RPMI7951 (cell line): Measurements from ENCODE around the gene JKAMP. TPM values are rescaled to one million over a fixed set of nuclear protein-coding genes. Genes with fewer than 3 reads are reported as not detected.
A peak's percentile ranks its signal among the peaks of the same experiment; 100 is the strongest.

Experiments used
- DNase-seq: peaks from one replicate; pipeline ENCODE4 v3.0.0-alpha.2; 2012; ENCODE audit warnings: low read depth
- total RNA-seq: library from RNA; depleted of rRNA; stranded (reverse); fragments of >200 nt; shearing (Covaris generic); gene quantifications from 2 replicates; pipeline ENCODE4 v1.2.3, GENCODE V29; 2014

JKAMP gene
- total RNA-seq, 1 experiment from 2014 or later, result 88.6 TPM

DNA sequence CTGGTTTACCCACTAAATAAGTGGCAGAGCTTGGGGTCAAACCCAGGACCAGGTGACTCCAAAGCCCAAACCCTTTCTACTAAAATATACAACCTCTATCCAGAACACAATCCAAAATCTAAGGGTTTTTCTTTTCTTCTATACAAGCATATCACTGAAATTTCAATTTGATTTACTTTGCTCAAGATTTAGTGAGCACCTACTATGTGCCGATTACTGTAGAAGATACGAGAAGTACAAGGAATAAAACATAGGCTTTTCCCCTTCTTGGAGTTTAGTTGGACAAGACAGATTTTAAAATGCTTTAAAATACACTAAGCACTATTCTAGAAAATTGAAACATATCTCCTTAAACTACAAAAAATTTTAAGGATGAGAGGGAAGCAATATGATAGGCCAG lies 2.9 kb upstream of the JKAMP start:
- no peak for DNase-seq

DNA sequence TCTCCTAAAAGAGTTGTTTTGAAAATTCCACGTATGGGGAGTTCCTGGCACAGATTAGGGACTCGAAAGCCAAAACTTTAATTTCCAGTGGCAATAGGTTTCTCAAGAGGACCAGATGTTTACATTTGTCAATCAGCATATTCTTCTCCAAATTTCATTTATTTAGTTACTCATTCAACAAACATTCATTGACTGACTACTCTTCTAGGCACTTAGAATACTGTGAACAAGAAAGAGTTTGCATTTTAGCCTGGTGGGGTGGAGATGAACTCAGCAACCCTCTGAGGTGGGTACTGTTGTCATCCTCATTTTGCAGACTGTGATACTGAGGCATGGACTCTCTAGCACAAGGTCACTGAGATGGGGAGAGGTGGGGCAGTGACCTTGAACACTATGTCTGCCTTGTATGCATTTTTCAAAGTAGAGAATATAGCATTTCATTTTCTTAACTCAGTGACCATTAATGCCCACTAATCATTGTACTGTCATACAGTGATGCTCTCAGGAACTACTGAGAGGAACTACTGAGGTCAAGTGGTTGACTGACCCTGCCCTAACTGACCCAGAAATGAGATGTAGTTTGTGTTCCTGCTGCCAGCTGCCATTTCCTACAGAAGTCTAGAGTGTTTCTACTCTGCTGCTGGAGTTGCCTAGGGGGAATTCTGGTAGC lies 2.3 kb upstream of the JKAMP start:
- DNase-seq, result peak; percentile 30

DNA sequence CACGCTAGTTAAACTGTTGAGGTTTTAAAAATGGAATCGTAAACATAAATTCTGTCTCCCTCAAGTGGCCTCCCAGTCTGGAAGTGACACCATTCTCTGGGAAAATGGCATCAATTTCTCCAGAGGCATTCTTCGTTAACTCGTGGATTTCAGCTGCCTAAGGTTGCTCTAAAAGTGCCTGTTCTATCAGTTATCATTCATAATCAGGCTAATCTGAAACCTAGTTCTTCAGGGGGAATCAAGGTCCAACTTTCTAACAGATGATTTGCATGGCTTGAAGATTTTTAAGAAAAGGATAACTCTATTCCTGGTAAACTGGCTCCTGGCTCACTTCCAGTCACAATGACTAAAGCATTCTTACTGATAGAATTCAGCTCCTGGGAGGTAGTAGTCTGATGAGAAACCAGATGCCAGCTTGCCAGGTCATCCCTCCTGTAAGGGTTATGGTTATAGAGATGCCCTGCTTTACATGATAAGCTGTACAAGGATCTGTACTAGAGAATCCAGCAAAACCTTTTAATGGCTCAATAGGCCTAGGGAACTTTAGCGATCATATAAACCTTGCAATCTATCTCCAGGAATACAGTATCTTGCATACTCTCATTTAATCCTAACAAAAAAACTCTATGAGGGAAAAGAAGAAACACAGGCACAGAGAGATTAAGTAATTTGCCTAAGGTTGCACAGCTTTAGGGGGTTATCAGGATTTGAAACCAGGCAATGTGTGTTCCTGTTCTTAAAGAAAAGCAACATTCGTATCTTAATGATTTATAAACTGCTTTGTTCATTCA lies 1.6 kb upstream of the JKAMP start:
- DNase-seq, result peak; percentile 90

DNA sequence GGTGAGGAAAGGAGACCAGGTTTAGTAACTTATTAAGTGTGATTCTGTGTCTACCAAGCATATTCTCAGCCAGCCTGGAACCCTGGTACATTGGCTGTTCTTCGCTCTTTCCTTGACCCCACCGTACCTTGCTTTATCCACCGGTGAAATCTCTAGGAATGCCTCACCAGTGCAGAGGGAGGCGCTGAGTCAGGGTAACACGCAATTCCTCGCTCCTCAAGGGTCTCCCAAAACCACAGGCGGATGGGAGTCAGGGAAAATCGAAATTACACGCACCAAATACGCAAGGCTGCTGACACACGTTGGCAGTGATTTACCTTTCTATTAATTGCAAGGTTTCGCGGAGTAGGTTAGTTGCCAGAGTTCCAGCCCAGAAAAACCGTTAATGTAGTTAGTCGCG lies 954 bp upstream of the JKAMP start:
- peak; percentile 63 for DNase-seq

DNA sequence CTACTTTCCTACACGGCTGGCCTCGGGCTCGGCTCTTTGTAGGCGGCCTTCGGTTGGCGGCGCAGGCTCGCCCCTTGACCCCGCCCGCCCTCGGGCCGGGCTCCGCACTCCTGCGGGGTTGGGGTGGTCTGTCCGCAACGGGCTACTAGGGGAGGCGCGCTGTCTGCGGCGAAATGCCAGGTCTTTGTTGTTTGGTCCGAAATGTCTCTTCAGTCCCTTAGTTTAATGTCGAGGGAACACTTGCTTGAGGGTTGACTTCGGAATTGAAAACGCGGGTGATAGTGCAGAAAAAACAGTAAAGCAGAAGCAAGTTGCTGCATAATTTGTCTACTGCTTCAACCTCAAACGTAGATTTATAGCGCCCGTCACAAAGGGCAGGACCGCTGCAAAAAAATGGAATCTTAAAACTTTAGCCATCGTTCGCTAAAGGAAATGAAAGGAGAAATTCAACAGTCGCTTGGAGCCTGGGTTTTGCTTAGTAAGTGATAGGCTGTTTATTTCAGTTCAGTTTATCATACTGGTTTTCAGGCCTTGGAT lies 390 bp downstream of the JKAMP start:
- no peak for DNase-seq

DNA sequence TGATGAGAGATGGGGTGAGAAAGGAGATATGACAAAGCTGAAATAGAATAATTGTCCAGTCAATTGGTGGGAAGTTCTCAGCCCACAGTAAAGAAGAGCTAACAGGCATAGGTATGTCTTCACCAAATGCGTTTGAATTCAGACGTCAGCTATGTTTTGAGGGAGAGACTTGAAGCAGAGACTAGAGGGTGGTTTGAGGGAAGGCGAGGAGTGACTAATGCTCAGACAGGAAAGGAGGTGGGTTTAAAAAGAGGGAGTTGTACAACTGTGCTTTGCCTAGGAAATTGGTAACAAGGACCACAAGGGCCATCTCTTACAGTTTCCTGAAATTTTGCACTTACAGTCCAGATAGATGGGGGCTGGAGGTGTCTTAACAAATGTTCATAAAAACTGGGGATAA lies 6.4 kb downstream of the JKAMP start:
- DNase-seq, result no peak

DNA sequence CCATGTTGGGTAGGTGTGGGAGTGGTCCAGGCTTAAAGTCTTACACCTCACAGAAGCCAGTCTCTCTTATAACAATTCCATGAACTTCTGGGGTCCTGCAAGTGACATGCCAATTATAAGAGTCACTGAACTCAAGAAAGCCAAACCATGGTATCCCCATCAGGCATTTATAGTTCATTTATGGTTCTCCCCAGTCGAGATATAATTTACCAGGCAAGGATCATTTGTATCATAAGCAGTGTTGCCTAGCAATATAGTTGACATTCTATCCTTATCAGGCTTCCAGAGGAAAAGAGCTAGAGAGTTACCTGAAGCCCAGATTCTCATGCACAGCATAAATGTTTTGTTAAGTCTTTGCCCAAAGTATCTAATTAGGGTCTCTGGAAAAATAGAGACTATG lies 8.1 kb downstream of the JKAMP start:
- no peak for DNase-seq

DNA sequence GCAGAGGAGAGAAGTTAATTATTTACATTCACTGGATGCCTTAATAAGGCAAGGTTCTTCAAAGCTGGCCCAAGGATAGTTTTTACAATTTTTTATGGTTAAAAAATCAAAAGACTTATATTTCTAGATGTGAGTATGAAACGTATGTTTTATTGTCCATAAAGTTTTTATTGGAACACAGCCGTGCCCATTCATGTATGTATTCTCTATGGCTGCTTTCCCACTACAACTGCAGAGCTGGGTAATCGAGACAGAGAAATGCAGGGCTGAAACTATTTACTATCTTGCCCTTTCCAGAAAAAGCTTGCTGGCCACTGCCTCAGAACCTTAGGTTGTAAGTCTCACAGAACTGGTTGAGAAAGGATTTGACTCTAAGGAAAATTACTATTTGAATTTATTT lies 16.4 kb downstream of the JKAMP start:
- no peak for DNase-seq

DNA sequence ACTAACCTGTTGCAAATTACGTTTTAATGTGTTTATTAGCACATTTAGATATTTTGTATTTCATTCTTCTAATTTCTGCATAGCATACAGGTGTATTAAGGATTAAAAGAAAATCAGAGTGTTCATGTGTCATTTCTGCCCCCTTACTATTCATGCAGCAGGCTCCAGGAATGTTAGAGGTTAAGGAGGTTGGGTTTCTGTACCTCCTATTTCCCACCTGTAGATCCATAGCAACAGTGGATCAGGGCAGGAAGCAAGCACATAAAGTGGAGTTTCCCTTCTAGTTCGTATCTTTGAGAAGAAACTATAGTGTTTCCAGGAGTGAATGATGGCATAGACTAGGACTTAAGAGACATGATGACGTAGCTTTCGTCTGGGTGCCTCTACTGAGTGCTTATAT lies 18.9 kb downstream of the JKAMP start:
- no peak for DNase-seq

DNA sequence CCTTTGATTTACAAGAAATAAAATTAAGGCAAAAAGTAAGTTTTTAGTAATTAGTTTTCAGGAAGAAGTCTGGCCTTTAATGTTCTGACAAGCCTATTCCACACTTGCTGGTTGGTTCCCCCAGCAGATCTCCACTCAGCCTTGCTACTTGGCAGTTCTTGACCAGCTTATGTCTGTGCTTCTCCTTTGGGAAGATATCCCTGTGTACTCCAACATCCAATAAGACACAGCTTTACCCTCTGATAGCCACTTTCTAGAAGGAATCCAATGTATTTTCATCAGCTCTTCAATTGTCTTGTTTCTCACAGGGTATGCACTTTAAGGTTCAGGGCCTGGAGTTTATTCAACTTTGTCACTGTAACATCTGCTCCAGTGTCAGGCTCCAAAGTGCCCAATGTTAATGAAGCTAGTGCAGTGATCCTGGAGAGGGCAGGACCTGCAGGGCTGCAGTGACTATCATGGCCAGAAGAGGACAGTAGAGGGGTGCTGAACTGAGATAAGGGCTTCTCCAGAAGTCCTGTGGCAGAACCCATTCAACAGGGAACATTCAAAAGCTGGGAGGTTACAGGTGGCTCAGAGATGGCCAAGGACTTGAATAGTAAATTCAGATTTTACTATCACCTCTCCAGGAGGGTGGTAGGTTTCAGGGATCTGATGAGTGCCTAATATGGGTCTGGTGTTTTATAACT lies 22.9 kb downstream of the JKAMP start:
- peak; percentile 43 for DNase-seq

DNA sequence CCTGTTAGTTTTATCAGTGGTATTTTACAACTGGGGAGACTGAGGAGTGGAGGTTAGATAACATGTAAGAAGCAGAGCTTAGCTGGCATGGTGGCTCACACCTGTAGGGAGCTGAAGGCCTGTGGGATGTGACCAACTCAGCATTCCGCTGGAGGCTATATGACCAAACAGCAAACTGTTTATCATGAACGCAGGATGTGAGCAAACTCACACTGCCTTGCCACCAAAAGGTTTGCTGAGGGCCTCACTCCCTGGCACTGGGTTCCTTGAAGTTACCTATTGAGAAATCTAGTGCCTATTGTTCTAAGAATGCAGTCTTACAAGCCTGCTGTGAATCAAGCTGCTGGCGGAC lies 23.4 kb downstream of the JKAMP start:
- DNase-seq, result no peak

DNA sequence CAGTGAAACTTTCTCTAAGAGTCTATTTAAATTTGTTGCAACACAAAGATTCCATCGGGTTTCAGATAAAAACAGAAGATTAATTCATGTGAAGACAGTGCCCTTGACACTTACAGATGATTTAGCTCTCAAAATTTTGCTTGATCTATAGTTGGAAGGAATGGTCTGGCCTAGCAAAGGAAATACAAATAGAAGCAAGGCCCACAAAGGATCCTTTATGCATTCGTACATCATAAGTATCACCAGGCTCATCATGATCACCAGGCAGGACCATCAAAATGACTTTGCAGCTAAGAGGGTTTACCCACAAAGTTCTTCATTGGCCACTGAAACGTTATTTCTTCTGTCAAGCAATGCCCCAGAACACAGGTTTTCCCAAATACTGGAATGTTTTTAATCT lies 24.8 kb downstream of the JKAMP start:
- no peak for DNase-seq

DNA sequence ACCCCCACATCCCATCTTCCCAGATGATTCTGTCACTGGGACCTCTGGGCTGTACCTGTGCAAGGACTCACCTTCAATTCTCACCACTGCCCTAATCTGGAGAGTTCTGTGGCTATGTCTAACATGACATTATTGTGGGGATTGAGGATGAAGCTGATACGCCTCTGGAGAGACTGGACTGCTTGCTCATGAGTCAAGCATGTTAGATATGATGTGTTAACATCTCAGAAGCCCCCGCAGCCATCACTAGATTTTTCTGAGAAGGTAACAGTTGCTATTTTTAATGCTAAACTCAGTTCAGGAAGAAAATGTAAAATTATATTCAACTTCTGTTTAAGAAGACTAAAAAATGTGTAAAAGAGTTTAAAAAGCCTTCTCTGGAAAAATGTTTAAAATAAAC lies 25.7 kb downstream of the JKAMP start:
- no peak for DNase-seq

DNA sequence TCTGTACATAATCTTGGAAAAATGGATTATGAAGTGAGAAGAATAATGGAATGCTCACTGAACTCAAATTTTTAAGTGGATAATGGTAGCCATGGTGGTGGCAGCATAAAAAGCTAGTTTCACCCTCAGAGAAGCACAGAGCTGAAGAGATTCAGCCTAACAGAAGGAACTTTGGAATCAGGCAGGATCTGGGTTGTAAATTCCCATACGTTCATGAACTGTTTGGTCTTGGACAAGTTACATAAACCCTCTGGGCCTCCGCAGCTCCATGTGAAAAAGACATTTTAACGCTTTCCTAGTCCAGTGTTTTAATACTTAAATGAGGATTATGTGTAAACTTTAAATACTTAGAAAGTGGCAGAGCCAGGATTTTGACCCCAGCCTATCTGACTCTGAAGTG lies 26.6 kb downstream of the JKAMP start:
- DNase-seq, result no peak

DNA sequence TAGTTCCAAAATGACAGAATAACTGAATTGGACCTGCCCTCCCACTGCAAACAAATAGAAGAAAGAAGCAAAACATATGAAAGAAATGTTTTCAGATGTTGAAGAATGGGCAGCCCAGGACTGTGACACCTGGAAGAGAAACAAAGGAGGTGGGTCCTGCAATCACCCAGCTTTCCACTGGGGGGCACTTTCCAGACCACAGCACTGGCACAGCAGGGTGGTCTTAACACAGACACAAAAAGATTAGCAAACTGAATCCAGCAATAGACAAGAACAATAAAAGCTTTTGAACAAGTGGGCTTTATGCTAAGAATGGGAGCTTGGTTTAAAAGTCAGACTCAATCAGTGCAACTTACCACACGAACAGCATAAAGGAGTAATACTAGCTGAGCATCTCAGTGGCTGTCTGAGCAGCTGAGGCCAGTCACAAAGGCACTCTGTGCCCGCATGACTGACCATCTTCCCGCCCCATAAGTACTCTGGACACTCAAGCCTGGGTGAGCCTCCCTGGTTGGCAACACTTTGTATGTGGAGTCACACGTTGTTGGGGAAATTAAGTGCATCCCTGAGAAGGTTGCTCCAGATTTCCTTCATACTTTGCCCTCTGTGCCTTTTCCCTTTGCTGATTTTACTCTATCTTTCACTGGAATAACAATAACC lies 27.7 kb downstream of the JKAMP start:
- no peak for DNase-seq

DNA sequence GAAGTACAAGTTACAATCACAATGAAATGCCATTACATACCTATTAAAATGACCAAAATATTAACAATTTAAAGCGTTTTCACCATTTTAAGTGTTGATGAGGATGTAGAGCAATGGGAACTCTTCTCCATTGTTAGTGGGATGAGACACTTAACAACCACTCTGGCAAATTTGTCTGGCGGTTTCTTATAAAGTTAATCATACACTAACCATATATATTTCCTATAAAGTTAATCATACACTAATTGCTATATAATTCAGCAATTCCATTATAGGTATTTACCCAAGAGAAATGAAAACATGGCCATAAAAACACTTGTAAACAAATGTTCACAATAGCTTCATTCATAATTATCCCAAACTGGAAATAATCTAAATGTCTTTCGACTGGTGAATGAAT lies 35.9 kb downstream of the JKAMP start:
- DNase-seq, result no peak

DNA sequence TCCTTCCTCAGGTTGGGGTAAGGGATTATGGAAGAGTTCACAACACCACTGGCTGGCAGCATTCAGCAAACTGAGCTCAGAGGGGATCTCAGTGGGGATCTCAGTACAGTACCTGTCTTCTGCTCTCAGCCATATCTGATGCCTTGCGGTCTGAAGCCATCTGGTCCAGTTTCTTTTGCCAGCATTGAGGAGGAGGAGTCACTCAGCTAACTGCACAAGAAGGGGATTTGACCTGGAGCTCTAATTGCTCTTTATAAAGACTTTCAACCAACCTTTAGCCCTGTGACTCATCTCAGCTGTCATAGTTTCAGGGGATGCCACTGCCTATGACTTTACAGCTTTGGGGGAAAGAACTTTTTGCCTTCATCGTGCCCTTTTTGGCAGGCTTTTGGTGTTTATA lies 44.9 kb downstream of the JKAMP start:
- DNase-seq, result peak; percentile 9

DNA sequence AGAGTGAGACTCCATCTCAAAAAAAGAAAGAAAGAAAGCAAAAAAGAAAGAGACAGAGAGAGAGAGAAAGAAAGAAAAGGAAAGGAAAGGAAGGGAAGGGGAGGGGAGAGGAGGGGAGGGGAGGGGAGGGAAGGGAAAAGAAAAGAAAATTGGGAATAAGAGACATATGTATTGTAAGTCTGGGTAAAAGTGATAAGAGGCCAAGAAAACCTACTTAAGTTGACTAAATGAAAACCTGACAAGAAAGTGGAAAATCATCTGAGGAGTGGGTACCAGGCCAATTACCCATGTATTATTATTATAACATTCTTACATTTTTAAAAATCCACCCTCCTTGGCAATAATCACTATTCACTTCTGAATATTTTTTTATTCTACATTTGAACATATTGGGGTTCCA lies 46.0 kb downstream of the JKAMP start:
- DNase-seq, result no peak

DNA sequence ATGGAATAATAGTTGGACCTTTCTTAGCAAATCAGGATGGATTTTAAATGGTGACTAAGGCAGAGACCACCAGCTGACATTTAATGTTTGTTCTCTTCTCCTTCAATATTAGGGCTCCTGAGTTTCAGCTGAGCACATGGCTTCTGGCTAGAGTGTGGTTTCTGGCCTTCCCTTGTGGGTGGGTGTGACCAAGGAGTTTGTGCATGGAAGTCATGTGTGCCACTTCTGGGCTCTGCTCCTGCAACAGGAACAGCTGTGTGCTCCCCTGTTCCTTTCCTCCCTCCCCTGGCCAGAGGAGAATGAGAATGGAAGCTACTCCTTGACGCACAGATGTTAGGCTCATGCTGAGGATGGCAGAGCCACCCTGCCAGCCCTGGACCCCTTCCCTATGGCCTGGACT lies 48.1 kb downstream of the JKAMP start:
- no peak for DNase-seq

DNA sequence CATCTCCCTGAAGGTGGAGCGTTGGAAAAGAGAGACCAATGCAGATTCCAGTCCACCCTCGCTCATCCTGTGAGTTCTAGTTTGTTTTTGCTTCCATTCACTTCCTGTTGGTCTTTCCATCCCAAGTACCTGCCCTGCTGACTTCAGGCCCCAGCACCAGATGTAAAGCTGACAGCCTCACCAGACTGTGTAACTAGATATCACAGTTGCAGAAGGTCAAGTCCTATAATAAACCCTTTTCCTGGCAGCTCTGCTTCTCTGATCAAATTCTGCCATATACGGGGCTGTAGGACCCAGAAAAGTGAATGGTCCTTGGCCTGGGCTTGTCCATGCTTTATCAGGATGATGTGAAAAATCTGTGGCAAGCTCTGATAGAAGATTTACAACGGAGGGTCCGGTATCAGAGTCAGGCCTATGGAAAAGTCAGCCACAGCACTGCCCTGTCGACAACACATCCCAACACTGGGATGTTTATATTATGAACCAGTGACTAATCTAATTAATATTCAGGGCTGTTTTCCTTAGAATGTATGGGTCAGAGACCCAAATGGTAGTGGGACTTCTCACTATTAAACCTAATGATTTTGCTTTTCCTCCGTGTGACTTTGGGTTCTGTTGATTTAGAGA lies 50.2 kb downstream of the JKAMP start:
- DNase-seq, result no peak

DNA sequence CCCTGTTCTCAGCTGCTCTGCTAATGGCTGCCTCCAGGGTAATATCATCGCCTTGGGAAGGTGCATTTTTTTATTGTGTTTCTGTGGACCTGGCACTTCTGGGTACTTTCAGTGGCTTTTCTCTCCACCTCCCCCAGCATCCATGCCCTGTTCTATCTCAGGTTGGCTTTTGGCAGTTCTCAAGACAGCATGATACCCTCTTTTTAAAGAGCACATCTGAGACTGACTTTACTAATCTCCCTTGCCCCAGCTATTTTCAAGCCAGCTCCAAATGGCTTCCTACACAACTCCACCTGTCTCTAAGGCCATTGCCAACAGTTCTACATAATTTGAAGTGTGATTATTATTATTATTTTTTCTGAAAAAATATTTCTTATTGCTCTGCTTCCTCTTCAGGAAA lies 53.2 kb downstream of the JKAMP start:
- DNase-seq, result no peak

DNA sequence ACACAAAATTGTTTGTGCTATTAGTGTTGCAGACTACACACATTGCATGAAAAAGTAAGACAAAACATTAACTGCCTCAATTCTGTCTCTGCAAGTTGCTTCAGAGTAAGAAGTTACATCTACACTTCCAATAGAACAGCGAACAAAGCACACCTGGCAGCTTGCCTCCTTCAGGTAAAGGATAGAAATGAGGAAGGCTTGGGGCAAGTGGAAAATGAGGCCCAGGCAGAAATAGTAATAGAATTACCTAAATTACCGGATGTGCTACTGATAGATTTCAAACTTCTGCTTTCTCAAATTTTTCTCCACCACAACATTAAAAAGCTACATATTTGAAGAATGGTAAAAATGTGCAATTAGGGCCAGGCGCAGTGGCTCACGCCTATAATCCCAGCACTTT lies 54.6 kb downstream of the JKAMP start:
- no peak for DNase-seq
